HG03342 (cell line): ENCODE results near the gene NEU1.

ENCODE experiments used
- ATAC-seq: cut with Tn5 transposase; IDR thresholded peaks from one replicate; pipeline ENCODE4 v1.9.1; 2021; ENCODE audit warnings: mild to moderate bottlenecking, moderate library complexity; ENCODE audit not compliant: unreplicated experiment

The NEU1 gene

DNA sequence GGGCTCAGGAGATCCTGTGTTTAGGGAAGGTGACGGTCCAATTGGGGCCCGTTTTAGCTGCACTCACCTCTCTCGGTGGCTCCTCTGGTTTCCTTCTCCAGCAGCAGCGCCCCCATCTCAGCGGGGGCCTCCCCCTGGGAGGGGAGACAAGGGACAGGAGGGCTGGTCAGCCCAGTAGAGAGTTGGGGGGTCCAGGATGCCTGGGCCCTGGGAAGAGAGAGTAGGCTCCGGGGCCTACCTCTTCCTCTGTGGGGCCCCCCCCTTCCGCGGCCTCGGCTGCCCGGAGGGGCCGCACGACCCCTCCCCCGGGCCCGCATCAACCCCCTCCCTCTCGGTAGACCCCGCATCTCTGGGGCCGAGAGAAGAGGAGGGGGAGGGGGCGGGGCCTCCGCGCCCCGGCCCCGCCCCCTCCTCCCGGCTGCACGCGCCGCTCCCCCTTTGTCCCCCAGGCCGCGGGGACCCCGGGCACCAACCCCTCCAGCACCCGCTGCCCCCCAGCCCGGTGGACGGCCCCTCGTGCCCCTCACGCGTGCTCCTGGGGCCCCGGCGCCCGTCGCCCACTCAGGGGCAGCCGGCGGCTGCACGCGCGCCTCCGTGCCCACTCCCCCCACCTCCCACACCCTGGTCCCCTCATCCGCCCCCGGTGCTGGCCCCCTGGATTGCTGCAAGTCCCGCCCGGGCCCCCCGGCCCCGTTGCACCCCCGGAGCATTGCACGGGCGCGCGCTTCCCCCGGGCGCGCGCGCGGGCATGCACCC is 34.4 kb upstream of the NEU1 start:
- no peak for ATAC-seq

DNA sequence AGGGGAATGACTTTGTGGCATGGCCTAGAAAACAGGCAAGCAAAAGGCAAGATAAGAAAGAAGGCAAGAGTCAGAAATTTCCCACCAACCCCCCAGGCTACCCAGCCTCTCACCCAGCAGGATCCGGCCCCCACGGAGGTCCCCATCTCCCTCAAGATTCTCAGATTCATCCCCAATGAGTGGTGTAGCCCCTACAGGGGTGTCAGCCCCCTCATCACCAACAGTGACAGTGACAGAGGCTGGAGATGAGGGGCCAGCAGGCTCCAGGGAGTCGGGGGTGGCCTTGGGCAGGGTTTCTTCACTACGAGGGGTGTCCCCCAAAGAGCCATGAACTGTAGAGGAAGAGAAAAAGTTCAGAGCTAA is 33.9 kb upstream of the NEU1 start:
- no peak for ATAC-seq

DNA sequence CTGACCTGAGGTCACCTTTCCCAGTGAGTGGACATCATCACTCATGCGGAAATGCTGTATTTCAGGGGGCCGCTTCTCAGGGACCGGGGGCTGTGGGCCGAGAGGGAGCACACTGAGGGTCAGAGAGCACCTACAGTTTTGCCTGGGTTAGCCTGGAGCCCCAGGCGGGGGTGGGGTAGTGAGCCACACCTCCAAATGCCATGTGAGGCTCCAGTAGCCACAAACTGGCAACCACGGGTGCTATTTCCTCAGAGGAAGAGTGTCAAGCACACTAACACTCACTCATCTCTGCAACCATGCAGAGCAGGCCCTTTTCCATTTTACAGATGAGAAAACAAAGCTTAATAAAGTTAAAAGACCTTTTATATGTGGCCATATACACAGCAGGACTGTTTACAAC is 30.2 kb upstream of the NEU1 start:
- ATAC-seq: no peak

DNA sequence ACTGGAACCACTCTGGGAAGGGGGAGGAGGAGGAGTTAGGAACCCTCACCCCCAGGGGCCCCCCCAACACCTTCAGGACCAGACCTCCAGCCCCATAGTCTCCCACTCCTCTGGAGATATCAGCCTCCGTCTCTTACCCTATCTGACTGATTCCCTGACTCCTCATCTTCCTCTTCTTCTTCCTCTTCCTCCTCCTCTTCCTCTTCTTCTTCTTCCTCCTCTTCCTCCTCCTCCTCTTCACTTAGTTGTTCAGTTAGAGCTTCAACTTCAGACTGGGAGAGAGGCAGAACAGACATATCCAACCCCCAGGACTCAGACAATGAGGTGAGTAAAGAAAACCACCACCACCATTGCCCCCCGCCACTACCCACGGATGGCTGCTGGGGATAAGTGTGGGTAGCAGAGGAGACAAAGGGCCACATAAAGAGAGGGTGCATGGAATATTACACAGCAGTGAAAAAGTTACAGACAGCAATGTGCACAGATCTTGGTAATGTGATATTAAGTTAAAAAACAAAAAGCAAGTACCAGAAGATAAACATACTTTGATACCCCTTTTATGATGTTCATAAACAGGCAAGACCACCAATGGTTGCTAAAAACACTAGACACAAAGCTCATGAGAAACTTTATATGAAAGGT is 26.8 kb upstream of the NEU1 start:
- ATAC-seq: no peak

DNA sequence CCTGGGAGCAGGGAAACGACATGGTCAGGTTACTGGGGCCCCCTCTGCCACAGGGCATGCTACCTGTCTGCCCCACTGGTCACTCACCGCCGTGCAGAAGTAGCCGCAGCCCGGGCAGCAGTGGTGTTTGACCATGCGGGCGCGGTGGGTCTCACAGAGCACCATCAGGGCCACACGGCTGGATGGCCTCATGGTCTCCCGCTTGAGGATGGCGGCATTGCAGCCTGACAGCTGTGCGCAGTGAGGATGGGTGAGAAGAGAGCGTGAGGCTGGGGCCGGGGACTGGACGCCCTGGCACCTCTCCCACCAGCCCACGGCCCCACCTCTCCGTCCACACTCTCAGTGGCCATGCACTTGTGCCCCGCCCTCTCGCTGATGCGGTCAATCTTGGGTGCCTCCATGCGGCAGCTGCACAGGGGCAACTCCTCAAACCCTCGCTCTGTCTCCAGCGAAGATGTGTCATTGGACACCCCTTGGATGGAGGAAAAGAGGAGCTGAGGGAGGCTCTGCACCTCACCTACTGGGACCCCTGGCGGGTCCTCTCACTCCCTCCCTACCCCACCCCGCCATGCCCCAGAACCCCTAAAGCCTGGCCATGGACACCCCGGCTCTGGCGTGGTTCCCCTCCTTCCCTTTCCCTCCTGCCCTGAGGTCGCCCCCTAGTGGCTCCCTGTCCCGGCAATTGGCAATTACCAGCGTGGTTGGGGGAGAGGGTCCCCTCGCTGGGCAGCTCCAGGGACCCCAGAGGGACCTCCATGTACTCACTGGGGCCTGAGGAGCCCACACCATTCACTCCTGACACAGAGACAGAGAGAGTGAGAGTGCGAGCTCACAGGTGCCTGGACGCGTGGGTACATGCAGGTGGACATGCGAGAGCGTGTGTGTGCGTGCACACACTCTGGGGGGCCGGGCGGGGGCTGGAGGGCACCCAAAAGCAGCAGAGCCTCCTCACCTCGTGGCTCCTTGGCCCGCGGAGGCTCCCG is 25.9 kb upstream of the NEU1 start:
- no peak for ATAC-seq

DNA sequence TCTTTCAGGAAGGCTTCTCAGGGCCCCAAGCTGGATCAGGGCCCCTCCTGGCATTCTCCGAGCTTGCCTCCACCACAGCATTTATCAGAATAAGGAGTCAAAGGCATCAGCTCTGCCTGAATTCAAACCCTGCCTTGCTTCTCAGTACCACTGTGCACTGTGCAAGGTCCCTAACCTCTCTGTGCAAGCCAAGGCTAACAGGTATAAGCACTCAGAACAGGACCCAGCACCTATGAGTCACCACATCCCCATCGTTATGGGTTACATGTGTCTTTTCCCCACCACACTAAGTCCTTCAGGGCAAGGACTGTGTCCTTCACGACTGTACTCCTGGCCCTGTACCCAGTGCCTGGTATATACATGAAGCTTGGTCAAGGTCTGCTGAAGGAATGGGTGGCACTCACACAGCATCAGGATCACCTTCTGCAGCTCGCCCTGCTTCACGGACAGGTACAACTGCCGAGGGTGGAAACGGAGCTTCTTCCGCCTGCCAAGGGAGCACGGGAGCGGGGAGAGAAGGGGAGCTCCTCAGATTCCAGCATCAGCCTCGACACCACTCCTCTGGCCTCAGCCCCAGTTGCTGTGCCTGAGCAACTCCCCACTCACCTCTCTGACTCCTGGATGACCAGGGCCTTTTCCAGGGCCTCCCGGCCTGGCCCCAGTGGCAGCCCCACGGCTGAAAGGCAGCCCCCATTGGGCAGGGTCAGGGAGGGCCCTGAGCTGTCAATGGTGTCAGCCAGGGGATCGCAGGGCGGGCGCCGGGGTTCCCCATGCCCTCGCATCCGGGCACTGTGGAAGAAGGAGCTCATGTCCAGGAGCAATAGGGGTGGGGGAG is 24.8 kb upstream of the NEU1 start:
- ATAC-seq: no peak

DNA sequence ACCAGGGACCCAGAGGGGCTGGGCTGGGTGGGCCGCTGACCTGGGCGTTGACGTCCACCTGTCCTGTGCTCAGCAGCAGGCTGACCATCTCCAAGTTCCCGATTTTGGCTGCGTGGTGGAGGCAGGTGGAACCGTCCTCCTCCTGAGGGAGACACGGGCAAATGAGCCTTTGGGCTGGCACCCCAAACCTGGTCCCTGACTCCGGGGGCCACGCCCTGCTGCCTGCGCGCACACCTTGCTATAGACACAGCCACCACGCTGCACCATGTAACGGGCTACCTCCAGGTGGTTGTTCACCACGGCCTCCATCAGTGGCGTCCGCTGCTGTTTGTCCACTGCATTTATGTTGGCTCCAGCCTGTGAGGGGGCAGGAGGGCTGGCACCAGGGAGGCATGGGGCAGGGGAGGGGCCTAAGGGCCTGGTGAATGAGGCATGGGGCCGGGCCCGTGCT is 23.9 kb upstream of the NEU1 start:
- ATAC-seq: no peak

DNA sequence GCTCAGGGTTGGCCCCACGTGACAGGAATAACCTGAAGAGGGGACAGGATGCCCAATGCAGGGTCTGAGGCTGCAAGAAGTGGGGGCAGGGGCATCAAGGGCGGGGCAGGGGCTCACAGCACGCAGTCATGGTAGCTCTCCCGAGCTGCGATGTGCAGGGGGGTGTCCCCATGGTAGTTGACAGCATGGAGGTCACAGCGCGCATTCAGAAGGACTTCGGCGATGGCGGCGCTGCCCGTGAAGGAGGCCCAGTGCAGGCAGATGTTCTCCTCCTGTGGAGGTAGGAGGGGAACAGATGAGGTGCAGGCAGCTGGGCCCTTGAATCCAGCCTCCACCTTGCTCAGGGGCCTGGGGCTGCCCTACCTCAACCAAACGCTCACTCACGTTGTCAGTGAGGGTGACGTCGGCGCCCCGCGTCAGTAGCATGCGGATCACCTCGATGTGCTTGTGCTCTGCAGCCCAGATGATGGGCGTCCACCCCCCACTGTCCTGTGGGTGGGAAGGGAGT is 22.0 kb upstream of the NEU1 start:
- ATAC-seq: no peak

DNA sequence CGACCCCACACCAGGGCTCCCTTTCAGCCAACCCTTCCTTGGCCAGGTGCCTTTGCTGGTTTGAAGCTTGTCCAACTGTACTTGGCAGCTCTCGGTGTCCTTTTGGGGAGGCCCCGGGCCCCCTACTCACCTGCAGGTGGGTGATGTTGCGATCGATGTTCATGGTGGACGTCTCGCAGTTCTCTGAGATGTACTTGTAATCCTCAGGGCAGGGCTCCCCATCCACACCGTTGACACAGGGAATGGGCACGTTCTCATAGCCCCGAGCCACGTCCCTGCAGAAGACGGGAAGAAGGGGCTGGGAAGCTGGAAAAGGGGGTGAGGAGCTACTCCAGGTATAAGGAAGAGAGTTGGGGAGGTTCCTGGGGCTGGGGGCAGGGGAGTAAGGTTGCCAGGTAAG is 21.1 kb upstream of the NEU1 start:
- ATAC-seq: no peak

DNA sequence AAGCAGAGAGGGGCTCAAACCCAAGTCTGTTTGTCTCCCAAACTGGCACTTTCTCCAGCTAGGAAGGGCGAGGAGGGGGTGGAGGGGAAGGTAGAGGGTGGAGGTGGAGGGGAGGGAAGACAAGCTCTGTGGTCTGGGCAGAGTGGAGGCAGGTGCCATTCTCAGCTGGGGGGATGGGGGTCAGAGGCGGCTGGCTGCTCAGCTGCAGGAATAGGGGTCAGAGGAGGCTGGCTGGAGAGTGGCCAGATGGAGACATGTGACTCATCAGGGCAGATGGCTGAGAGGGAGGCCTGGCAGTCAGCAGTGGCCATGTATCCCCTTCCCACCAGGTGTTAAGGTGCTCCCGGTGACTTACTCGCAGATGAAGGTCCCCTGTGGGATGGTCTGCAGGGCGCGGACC is 19.7 kb upstream of the NEU1 start:
- no peak for ATAC-seq

DNA sequence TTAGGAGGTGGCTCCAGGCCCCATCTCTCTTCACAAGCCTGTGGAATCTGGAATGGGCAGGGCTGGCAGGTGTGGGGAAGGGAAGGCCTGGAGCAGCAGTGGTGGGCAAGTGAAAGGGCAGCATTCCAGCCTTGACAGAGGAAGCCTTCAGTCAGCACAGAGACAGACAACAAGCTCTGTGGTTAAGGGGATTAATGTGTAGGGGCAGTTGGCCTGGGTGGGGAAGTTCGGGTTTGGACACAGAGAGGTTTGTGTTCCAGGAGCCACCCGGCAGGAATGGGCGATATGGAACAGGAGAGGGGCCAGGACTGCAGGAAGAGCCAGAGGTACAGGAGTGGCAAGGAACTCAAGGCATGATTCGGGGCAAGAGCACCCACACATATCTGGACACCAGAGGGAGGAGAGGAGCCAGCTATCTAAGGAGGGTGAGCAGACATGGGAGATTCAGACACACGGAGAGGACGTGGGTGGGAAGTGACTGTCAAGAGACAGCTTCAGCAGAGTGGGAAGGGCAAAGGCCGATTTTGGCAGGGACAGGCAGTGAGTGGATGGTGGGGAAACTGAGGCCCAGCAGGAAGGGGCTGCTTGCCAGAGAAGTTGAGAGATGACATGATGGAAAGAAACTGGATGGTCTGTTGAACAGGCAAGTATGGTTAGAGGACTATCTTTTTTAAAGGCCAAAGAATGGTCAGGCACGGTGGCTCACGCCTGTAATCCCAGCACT is 18.7 kb upstream of the NEU1 start:
- ATAC-seq: no peak

DNA sequence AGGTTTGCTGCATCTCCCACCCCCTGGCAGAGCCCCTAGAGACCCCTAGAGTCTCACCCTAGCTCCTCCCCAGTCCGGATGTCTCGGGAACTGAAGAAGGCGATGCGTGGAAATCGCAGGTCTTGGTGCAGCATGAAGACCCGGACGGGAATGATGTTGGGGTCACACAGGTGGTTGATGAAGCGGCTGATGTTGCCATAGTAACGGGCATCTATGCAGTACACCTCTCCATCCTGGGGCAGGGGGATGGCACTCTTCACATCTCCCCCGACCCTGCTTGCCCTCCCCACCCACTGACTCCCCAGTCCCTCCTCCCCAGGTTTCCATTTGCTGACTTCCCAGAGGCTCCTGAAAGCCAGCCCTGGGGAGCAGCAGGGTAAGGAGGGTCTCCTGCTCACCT is 18.0 kb upstream of the NEU1 start:
- no peak for ATAC-seq

DNA sequence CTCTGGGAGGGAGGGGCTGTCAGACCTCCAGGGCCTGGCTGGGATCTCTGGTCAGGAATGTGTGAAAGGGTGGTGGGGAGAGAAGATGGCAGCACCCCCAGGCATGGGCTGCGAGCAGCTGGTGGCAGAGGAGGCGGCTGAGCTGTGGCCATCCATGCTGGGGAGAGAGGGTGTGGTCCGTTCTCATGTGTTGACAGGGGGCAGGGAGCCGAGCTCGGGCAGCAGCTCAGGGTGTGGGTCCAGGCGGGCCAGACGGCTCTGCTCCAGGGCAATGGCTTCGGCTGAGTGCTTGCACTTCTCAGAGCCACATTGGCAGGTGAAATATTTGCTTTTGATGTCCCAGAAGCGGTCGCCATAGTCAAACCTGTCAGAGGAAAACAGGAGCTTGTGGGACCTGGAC is 17.3 kb upstream of the NEU1 start:
- ATAC-seq: no peak

DNA sequence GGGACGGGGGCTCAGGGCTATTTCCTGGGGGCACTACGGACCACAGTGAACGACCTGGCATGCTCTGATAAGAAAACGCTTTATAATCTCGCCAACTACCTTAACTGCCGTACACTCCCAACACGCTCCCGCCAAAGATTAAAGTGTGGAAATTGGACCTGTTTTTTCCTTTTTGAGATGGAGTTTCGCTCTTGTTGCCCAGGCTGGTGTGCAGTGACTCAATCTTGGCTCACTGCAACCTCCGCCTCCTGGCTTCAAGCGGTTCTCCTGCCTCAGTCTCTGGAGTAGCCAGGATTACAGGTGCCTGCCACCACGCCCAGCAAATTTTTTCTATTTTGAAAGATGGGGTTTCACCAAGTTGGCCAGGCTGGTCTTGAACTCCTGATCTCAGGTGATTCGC is 16.5 kb upstream of the NEU1 start:
- no peak for ATAC-seq

DNA sequence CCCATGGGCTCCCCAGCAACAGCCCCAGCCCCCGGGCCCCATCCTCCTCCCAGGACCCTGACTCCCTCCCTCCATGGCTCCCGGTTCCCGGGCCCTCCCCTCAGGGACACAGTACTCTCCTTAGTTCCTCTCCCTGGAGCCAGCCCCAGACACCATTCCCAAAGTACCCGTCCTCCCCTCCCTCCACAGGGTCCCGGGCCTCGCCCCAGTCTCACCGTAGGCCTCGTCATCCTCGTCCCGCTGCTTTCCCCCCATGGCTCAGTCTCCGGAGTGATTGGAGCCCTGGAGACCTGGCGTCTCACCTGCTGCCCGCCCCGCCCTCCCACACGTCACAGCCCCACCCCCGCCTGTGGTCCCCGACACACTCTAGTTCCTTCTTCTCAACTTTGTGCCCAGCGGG is 16.1 kb upstream of the NEU1 start, which contains the start of gene SLC44A4:
Gene SLC44A4, minus strand, starts transcription at position 272 of the 400 bp plus-strand sequence. Its CDS starts 17 bp downstream, at position 255.
- ATAC-seq: no peak

DNA sequence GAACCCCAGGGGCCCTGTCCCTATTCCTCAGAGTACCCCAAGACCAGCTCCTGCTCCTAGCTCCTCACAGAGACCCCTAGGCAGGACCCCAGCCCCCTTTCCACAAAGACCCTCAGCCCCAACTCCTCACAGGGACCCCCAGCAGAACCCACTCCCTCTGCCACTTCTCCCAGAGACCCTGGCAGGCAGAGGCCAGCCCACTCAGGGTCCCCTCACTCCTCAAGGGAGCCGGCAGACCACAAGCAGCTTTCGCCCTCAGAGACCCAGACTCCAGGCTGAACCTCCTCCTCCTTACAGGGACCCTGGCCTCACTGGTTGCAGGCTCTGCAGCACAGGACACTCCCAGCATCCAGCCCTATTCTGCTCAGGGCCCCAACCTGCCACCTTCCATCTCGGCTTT is 15.6 kb upstream of the NEU1 start:
- no peak for ATAC-seq

DNA sequence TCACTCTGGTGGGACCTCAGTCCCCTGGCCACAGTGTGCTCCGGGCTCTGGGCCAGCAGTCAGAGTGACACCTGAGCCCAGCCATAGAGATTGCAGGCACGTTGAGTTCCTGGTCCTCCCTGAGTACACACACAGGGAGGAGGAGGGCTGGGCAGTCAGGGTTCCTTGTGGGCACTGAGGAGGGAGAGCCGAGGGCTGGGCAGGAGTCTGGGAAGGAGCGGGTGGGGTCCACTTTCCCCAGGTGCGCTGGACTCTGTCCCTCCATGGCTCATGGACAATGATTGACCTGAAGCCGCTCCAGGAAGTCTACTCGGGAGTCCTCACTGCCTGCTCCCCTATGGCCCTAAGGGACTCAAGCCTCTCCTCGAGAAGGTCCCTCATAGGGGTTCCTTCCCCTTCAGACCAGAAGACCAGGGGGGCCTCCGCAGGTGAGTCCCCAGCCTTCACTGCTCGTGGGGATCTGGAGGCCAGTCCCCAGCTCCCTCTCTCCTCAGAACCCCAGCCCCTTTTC is 15.1 kb upstream of the NEU1 start:
- ATAC-seq: no peak

DNA sequence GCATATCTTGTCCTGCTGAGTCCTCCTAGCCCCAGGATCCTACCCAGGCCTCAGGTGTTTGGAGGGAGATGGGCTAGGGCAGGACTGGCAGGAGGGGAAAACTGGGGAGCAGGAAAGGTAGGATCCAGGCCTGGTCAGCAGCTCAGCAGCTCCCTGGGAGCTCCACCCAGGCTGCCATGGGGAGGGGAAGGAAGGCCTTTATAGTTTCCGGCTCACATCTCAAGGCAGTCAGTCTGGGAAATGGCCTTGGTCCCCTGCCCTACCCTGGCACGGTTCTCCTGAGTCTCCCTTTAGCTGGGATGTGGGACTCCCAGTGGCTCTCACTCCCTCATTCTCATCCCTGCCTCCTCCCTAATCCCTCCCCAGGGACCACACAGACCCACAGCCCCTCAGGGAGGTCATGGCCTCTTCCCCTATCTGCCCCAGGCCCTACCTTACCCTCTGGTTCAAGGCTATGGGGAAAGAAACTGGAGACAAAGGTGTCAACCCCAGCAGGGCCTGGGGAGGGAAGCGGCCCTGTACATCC is 14.6 kb upstream of the NEU1 start:
- ATAC-seq: no peak

DNA sequence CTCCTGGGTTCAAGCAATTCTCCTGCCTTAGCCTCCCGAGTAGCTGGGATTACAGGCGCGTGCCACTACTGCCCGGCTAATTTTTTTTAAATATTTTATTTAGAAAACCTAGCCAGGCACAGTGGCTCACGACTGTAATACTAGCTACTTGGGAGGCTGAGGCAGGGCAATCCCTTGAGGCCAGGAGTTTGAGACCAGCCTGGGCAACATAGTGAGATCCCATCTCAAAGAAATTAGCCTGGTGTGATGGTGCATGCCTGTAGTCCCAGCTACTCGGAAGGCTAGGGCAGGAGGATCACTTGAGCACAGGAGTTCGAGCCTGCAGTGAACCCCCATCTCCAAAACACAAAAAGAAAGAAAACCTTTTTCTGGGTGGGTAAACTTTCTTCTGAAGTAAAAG is 13.7 kb upstream of the NEU1 start:
- no peak for ATAC-seq
